Stimulated activated CD8-positive, alpha-beta memory T cell treated with anti-CD3 and anti-CD28 coated beads, Interleukin-7, amount 100 ng/mL, for 4 hours (primary cell): ENCODE data around the gene WRAP73.

Experiments used
- DNase-seq, 2 donors: peaks; one replicate each; pipeline ENCODE4 v3.0.0-alpha.2; 2020; ENCODE audit warnings: low read depth in 2 of 2

Gene WRAP73

GRCh38 chr1:3668585-3669300 lies 18.8 kb upstream of the WRAP73 start:
- DNase-seq = no peak

GRCh38 chr1:3668148-3668547 lies 18.2 kb upstream of the WRAP73 start:
- DNase-seq = no peak

DNA sequence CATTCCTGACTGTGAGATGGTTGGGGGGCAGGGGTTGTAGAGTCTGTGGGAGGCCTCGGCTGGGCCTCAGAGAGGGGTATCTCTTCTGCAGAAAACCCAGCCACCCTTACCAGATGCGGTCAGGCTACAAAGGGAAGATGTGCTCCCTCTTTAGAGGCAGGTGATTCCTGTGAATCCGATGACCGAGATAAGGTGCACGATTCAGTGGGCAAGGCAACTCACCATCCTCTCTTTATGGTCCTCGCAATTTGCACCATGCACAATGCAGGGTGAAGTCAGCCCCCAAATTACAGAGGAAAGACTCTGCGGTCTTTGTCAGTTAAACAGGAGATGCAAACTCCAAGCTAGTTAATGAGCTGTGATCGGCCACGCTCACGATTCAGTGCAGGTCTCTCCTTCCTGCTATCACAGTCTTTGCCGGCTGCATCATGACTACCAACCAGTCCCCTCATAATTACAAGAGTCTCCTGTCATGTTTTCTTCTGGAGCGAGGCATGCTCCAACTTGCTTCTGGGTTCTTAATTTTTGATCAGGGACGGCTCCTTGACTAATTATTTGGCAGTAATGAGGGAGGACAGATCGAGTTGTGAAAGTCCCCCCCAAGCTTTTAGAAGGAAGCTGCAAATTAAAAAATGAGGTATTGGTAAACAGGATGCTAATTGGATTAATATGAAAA lies 14.9 kb upstream of the WRAP73 start:
- no peak for DNase-seq

DNA sequence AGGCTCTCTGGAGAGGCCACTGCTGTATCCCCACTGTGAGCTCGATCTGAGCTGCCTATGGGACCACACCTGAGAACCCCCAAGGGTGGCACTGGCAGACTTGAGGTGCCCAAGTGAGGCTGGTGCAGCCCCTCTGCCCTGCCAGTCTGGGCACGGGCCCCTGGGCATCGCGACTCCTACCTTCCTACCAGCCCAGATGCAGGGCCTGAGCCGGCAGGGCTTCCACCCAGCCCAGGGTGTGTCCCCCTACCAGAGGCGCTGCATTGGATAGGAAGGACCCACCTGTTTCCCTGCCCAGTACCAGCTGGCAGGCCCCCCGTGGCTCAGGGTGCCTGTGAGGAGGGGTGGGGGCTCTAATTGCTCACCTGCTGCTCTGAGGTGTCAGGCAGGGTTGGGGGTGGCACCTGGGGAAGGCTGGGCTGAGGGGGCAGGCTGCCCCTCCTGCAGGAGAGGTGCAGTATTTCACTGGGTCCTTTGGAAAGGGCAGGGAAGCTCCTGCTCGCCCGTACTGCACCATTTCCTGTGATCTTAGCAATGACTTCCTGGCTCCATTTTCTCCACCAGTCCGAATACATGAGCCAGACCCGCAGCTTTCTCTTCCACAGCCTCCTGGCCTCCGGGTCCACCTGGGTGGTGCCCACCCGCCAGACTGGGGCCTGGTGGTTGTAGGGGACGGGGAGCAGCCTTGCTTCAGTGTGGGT lies 14.2 kb upstream of the WRAP73 start:
- no peak for DNase-seq

- DNase-seq = no peak
Measured at GRCh38 chr1:3662080-3662671, 12.3 kb upstream of the WRAP73 start.

- DNase-seq = no peak
Measured at GRCh38 chr1:3661631-3662030, 11.7 kb upstream of the WRAP73 start.

DNA sequence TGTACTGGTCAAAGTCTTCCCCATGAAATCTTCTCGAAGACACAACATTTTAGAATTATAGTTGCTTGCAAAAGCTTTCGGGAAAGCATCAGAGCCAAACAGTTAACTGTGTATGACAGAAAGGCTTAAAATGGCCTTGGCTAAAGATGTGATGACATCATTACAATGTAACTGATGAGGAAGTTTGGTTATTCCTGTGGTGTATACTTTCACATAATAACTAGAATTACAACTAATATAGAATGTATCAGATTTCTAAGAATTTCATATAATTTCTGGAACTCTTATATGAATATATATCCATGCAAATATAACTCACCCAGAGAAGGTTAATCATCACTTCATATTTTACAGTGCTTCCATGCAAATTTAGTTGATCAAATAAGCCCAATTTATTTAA lies 10.8 kb upstream of the WRAP73 start:
- no peak for DNase-seq

DNA sequence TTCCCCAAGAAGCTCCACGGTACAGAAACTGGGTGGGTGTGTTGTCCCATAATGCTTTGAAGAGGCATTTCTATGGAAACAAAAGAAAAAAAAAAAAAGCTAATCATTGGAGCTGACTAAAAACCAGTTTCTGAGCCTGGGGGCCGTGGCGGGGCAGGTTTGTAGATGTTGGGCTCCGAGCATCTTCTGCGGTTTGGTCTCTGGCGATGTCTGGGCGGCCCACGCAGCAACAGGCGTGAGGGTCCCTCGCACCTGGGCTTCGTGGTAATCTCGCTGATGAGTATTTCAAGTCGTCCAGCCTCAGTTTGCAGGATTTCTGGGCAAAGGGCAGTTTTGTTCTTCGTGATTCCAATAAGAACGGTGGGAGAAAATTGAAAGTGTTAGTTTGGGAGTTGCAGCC lies 9.2 kb upstream of the WRAP73 start:
- no peak for DNase-seq

GRCh38 chr1:3658231-3658615 lies 8.3 kb upstream of the WRAP73 start:
- no peak for DNase-seq

DNA sequence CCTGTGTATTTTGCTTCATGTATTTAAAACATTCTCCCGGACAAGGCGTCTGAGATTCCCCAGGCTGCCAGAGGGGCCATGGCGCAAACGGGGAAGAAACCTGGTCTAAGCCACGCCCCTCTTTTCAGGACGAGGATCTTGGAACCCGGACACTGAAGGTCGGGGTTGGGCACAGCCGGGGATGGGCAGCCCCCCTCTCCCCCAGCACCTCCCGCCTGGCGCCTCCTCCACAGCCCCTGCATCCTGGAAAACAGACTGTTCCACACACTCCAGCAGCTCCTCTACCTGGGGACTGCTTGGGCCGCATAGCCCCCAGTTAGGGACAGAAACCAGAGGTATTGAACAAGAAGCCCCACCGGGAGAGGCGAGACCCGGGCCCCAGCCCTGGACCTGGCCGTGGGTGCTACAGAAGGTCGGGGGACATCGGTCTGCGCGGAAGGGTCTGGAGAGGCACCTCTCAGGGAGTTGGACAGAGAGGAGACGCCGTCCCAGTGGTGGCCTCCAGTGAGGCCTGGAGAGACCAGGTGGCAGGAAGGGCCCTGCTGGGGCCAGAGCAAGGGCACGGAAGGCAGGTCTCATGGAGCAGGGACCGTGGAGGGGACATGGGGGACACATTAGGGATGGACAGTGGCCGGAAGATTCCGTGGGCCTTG lies 7.8 kb upstream of the WRAP73 start:
- DNase-seq = no peak

DNA sequence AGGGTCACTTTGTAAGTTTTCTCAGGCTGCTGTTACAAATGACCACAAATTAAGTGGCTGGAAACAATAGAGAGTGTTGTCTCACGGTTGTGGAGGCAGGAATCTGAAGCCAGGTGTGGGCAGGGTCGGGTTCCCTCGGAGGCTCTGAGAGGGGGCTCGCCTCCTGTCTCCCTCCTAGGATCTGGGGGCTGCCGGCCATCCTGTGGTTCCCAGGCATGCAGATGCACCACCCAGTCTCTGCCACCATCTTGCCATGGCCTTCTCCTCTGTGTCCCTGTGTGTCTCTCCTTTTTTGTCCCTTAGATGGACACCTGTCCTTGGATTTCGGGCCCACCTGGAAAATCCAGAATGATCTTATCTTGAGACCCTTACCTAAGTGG lies 7.2 kb upstream of the WRAP73 start:
- DNase-seq = no peak

- no peak for DNase-seq
Measured at GRCh38 chr1:3656450-3657095, 6.7 kb upstream of the WRAP73 start.

DNA sequence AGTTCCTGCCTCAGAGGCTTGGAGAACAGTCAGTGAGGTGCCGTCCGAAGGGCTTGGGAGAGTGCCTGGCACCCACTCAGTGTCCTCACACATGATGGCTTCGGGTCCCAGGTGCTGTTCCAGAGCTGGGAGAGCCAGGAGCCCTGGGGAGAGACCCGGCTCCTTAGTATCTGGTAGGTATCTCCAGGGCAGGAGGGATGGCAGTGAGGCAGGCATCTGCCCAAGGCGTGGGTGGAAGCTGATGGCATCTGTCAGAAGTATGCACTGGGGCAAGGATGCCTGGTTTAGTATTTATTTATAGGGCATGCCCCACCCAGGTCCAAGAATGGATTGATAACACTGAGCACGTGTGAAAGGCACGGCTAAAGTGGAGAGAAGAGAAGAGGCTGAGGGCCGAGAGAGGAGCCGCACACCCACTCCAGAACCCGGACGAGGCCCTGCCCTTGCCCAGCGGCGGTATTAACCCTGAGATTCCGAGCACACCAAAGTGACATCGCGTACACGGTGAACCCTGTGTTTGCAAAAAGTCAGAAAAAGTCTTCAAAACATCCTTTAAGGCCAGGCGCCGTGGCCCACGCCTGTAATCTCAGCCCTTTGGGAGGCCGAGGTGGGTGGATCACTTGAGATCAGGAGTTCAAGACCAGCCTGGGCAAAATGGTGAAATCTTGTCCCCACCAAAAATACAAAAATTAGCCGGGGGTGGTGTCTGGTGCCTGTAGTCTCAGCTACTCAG lies 4.8 kb upstream of the WRAP73 start:
- DNase-seq = no peak

GRCh38 chr1:3653286-3653618 lies 3.3 kb upstream of the WRAP73 start:
- no peak for DNase-seq

DNA sequence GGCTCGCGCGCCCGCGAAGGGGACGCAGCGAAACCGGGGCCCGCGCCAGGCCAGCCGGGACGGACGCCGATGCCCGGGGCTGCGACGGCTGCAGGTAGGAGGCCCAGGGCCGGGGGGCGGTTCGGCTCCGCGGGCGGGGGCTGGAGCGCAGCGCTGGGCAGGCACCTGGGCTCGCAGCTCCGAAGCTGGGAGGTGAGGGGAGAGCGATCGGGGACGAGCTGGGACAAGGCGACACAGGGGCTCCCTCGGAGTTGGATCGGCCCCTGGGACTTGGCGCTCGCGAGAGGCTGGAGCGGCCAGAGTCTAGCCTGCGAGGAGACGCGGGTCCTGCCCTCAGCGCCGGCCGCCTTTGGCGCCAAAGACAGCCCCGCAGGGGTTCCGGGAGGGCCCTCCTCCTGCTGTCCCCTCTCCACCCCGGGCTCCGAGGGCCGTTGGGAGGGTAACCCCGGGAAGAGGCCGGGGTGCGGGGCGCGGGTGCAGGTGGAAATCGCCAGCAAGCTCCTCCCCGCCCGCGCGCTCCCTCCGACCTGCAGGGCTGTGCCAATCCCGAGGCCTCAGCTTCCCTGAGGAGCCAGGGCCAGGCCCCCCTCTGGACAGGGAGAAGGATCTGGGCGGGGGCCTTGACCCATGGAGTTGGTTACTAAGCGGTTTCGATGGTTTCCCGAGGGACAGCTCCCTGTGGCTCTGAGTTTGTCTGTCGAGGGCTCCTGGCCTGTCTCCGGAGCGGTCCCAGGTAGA lies 2.8 kb upstream of the WRAP73 start:
- DNase-seq = no peak

GRCh38 chr1:3651930-3652547 lies 2.1 kb upstream of the WRAP73 start, which contains the start of gene TP73:
Gene TP73, plus strand, starts transcription at chr1:3652516. Its CDS starts 29,850 bp downstream, at chr1:3682366.
- no peak for DNase-seq

DNA sequence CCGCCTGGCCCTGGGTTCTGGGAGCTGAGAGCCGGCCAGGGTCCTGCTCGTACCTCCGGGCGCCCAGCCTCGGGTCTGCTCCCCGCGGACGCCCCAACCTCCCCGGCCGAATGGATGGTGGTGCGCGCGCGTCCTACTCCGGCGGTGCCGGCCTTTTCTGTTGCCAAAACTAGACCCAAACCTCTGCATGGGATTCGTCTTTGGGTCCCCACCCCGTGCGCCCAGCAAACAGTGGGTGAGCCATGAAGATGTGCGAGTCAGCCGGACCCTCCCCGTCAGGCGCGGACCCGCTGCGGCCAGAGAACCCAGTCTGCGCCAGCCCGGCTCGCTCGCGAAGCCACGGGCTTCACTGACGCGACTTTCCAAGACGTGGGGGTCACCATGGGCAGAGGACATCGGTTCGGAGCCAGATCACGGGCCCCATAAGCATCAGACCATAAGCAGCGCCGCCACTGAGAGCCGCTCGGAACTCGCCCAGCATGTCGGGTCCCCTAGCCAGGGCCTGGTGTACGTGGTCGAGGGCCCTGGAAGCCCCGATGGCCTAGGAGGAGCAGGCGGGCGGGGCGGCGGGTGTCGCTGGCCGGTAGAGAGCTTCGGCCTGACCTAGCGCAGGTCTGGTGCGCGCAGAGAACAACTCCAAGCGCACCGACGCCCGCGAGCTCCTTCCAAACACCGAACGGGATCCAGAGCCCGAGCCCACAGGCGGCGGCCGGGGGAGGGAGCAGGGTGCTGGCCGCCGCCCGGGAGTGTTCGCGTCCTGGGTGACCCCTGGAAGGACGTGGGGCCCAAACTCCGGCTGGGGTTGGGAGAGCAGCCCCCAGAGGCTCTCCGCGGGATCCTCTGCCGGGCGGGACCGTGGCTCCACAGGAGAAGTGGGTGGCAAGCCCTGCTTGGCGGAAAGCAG lies 1.4 kb upstream of the WRAP73 start:
- no peak for DNase-seq

DNA sequence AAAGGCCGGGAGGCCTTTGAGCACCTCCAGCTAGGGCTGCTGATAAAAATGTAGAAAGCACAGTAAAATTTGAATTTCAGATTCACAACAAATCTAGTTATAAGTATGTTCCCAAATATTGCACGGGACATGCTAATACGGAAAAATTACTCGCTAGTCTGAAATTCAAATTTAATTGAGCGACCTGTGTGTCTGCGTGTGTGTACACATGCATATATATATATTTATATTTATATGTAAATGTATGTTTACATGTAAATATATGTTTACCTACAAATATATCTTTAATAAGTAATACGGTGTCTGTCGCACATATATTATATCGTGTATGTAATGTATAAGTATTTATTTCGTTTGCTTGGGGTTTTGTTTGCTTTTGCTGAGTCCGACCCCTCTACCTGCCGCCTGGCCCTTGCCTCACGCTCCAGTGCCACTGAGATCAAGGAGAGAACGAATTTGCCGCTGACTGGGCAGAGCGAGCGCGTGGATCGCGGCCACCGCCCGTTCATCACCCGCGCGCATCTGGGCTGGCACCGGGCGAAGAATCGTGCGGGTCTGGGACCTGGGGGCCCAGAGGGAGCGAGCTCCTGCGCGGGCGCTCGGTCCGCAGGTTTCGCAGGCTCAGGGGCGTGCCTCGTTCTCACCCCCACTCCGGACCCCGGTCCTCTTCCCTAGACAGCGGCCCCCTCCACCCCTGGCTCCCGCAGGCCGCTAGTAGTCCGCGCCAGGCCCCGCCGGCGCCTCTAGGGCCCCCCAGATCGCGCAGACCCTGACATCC lies 534 bp upstream of the WRAP73 start:
- no peak for DNase-seq
